ENCODE measurements around the gene GPI.
"Not testable (repeated sequence)": the region's sequence is repeated elsewhere in the genome, so short reads cannot be mapped to it uniquely, and the experiment has no call there.

The GPI gene

GRCh38 chr19:34367624-34367957 lies 2.6 kb downstream of the GPI start:
- DNase-seq (ENCODE audit: low read depth in 2 of 2), result no peak

- no peak for DNase-seq (ENCODE audit: low read depth in 2 of 2)
Observed at GRCh38 chr19:34368338-34368737, 3.3 kb downstream of the GPI start.

GRCh38 chr19:34369166-34369565 lies 4.2 kb downstream of the GPI start:
- DNase-seq (ENCODE audit: low read depth in 2 of 2), result not testable (repeated sequence)

- no peak for DNase-seq (ENCODE audit: low read depth in 2 of 2)
Observed at GRCh38 chr19:34370117-34370516, 5.1 kb downstream of the GPI start.

GRCh38 chr19:34370983-34371382 lies 6.0 kb downstream of the GPI start:
- no peak for DNase-seq (ENCODE audit: low read depth in 2 of 2)

- no peak for DNase-seq (ENCODE audit: low read depth in 2 of 2)
Observed at GRCh38 chr19:34373601-34374288, 8.7 kb downstream of the GPI start.

- DNase-seq (ENCODE audit: low read depth in 2 of 2), result no peak
Observed at GRCh38 chr19:34375598-34375997, 10.6 kb downstream of the GPI start.

- no peak for DNase-seq (ENCODE audit: low read depth in 2 of 2)
Observed at GRCh38 chr19:34380639-34381241, 15.7 kb downstream of the GPI start.

GRCh38 chr19:34381399-34382251 lies 16.6 kb downstream of the GPI start:
- no peak for DNase-seq (ENCODE audit: low read depth in 2 of 2)

GRCh38 chr19:34382471-34382870 lies 17.5 kb downstream of the GPI start:
- no peak for DNase-seq (ENCODE audit: low read depth in 2 of 2)

- DNase-seq (ENCODE audit: low read depth in 2 of 2), result no peak
Observed at GRCh38 chr19:34383599-34383998, 18.6 kb downstream of the GPI start.

GRCh38 chr19:34386645-34387445 lies 21.8 kb downstream of the GPI start:
- no peak for DNase-seq (ENCODE audit: low read depth in 2 of 2)

GRCh38 chr19:34387446-34387810 lies 22.4 kb downstream of the GPI start:
- no peak for DNase-seq (ENCODE audit: low read depth in 2 of 2)

GRCh38 chr19:34388745-34389144 lies 23.7 kb downstream of the GPI start:
- not testable (repeated sequence) for DNase-seq (ENCODE audit: low read depth in 2 of 2)

- no peak for DNase-seq (ENCODE audit: low read depth in 2 of 2)
Observed at GRCh38 chr19:34391813-34392212, 26.8 kb downstream of the GPI start.

GRCh38 chr19:34393031-34393430 lies 28.0 kb downstream of the GPI start:
- DNase-seq (ENCODE audit: low read depth in 2 of 2), result no peak

- no peak for DNase-seq (ENCODE audit: low read depth in 2 of 2)
Observed at GRCh38 chr19:34393629-34394028, 28.6 kb downstream of the GPI start.

- DNase-seq (ENCODE audit: low read depth in 2 of 2), result no peak
Observed at GRCh38 chr19:34397853-34398252, 32.9 kb downstream of the GPI start.

- no peak for DNase-seq (ENCODE audit: low read depth in 2 of 2)
Observed at GRCh38 chr19:34399886-34400285, 34.9 kb downstream of the GPI start.

GRCh38 chr19:34400844-34401243 lies 35.8 kb downstream of the GPI start:
- not testable (repeated sequence) for DNase-seq (ENCODE audit: low read depth in 2 of 2)

- no peak for DNase-seq (ENCODE audit: low read depth in 2 of 2)
Observed at GRCh38 chr19:34402074-34402600, 37.1 kb downstream of the GPI start.

GRCh38 chr19:34403784-34404108 lies 38.8 kb downstream of the GPI start:
- DNase-seq (ENCODE audit: low read depth in 2 of 2), result no peak
